HCEC 1CT (cell line): ENCODE measurements around the gene PRDM13.
"Not testable (repeated sequence)": the region's sequence is repeated elsewhere in the genome, so short reads cannot be mapped to it uniquely, and the experiment has no call there.

Source experiments
- DNase-seq: peaks from one replicate; pipeline ENCODE4 v3.0.0-alpha.2; 2017

PRDM13 gene

DNA sequence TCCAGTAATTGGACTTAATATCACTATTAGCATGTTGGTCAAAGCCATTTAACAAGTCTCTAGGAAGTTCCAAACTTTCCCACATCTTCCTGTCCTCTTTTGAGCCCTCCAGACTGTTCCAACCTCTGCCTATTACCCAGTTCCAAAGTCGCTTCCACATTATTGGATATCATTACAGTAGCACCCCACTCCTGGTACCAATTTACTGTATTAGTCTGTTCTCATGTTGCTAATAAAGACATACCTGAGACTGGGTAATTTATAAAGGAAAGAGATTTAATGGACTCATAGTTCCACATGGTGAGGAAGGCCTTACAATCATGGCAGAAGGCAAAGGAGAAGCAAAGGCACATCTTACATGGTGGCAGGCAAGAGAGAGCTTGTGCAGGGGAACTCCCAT, 31.7 kb downstream of the PRDM13 start:
- DNase-seq = not testable (repeated sequence)

DNA sequence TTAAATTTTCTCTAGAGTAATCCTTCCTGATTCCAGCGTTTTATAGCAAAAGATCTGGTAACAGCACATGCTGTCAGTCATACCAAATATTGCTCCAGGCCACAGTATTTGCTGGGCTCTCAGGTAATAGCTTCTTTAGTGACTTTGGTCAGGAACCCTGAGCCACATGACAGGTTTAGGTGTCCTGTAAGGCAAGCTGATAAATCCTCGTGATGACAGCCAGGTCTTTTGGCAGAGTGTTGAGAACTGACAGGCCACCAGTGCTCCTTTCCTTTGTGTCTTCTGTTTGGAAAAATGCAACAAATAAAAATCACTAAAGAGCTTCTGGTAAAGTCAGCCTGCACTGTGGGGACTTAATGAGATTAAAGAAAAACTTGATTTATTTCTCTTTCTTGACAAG, 34.6 kb downstream of the PRDM13 start:
- DNase-seq = no peak

- no peak for DNase-seq
Observed at GRCh38 chr6:99645986-99646385, 39.4 kb downstream of the PRDM13 start.

GRCh38 chr6:99650091-99650571, 43.5 kb downstream of the PRDM13 start:
- DNase-seq = not testable (repeated sequence)

- no peak for DNase-seq
Observed at GRCh38 chr6:99660206-99660605, 53.6 kb downstream of the PRDM13 start.

DNA sequence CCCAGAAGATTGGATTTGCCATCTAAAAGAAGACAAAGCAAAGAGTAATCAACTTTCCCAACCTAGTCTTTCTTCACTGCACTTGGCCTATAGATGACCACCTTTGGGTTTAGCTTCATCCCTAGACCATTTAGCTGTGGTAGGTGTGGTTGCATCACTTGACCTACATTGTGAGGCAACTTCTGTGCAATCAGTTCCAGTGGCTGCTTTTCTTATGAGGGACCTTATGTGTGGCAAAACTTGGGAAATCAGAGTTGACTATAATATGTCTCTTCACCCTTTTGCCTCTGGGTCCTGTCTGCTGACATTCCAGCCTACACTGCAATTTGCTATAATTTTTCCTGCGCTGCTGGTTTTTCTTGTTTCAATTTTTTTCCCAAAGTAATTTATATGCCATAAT, 55.2 kb downstream of the PRDM13 start:
- no peak for DNase-seq

DNA sequence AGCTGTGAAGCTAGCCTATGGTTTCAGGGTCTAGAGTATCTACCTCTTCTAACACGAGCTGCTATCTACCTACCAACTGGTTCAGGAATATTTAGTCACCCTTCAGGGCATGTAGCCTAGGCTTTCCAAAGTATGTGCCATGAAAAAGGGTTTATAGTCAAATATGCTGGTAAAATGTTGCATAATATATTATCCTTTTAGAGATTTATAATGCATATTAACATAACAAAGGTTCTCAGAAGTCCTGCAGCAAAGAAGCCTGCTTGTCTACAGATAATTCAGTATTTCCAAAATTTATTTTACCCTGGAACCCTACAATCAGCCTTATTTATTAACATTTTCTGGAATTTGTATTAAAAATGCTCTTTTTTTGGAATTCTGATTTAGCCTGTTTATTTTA, 56.0 kb downstream of the PRDM13 start:
- DNase-seq = no peak
